B cell (primary cell): ENCODE data around the gene NET1. TPM values are rescaled to one million over a fixed set of nuclear protein-coding genes. Genes with fewer than 3 reads are reported as not detected.
A peak's percentile ranks its signal among the peaks of the same experiment; 100 is the strongest.

Experiments used
- ATAC-seq: fragments of 200-7000 bp; cut with Tn5 transposase; one replicate; pipeline ENCODE4 v1.10.0; 2021; ENCODE audit warnings: low read depth, mild to moderate bottlenecking, moderate number of reproducible peaks, moderate library complexity
- CTCF ChIA-PET: fragments of 350-600 bp; sonication (Branson Sonifier 250); formaldehyde crosslinking; loops from one replicate; lab custom pipeline; 2021; ENCODE audit warnings: antibody characterized with exemption, inconsistent platforms; lab: Charles Lee
- POLR2A ChIA-PET: fragments of 350-600 bp; sonication (Branson Sonifier 250); formaldehyde crosslinking; loops from one replicate; lab custom pipeline; 2021; ENCODE audit warnings: antibody characterized with exemption; lab: Charles Lee
- DNase-seq: peaks from one replicate; pipeline ENCODE4 v3.0.0; 2013
- H2AFZ ChIP-seq: 2 replicates; pipeline ENCODE4 v1.6.1; 2012; ENCODE audit warnings: mild to moderate bottlenecking, low read depth, low read length; ENCODE audit not compliant: insufficient read depth, poor library complexity, severe bottlenecking
- H3K27ac ChIP-seq, 2 donors: 1 replicate in 1 of 2; 2 replicates in 1 of 2; pipeline ENCODE4 v1.5.1; 2012 to 2013; ENCODE audit warnings: low read length in 2 of 2, mild to moderate bottlenecking in 2 of 2, moderate library complexity in 1 of 2
- H3K27me3 ChIP-seq, 4 experiments: fragments of 200-600 bp in 1 of 4; sonication (generic) in 1 of 4; replicated peaks in 1 of 4; 1 replicate in 2 of 4; 2 replicates in 2 of 4; pipeline versions ENCODE4 v1.6.1 to v1.7.0; 2013 to 2016; ENCODE audit warnings: low read length in 3 of 4, mild to moderate bottlenecking in 2 of 4, mixed read lengths in 1 of 4, moderate library complexity in 1 of 4; ENCODE audit not compliant: insufficient read depth in 4 of 4, control insufficient read depth in 3 of 4; ENCODE audit errors: control extremely low read depth in 1 of 4
- H3K36me3 ChIP-seq, 2 experiments: replicated peaks in 1 of 2; 1 replicate in 1 of 2; 2 replicates in 1 of 2; pipeline versions ENCODE4 v1.6.1 to v1.7.1; 2013; ENCODE audit warnings: low read length in 1 of 2; ENCODE audit not compliant: insufficient read depth in 2 of 2, control insufficient read depth in 1 of 2; ENCODE audit errors: control extremely low read depth in 1 of 2, extremely low read depth in 1 of 2
- H3K4me1 ChIP-seq, 2 donors: fragments of 200-600 bp in 1 of 2; sonication (generic) in 1 of 2; 1 replicate in 1 of 2; 2 replicates in 1 of 2; pipeline versions ENCODE4 v1.5.1 to v1.6.1; 2013 to 2017; ENCODE audit warnings: low read length in 2 of 2; ENCODE audit not compliant: control insufficient read depth in 2 of 2, insufficient read depth in 2 of 2
- H3K4me2 ChIP-seq: replicated peaks from 2 replicates; pipeline ENCODE3; 2012; ENCODE audit warnings: mild to moderate bottlenecking, low read depth, low read length; ENCODE audit not compliant: poor library complexity, severe bottlenecking
- H3K4me3 ChIP-seq, 5 experiments: fragments of 200-600 bp in 1 of 5; sonication (generic) in 1 of 5; 1 replicate in 3 of 5; 2 replicates in 2 of 5; pipeline versions ENCODE4 v1.5.1 to v1.7.0; 2011 to 2016; ENCODE audit warnings: low read length in 4 of 5, mild to moderate bottlenecking in 4 of 5, low read depth in 2 of 5, control low read depth in 1 of 5, moderate library complexity in 1 of 5; ENCODE audit not compliant: insufficient read depth in 1 of 5; ENCODE audit errors: control extremely low read depth in 1 of 5, extremely low read depth in 1 of 5
- H3K79me2 ChIP-seq: fragments of 200-600 bp; sonication (generic); one replicate; pipeline ENCODE4 v1.6.0; 2016; ENCODE audit warnings: low read length; ENCODE audit not compliant: control insufficient read depth, insufficient read depth
- H3K9ac ChIP-seq: fragments of 200-600 bp; sonication (generic); 2 replicates; pipeline ENCODE4 v1.6.1; 2017; ENCODE audit warnings: mild to moderate bottlenecking, low read length, moderate library complexity
- H3K9me3 ChIP-seq, 3 donors: one replicate each; pipeline versions ENCODE4 v1.6.1 to v1.7.1; 2013; ENCODE audit warnings: low read length in 2 of 3; ENCODE audit not compliant: control insufficient read depth in 2 of 3, insufficient read depth in 1 of 3; ENCODE audit errors: control extremely low read depth in 1 of 3
- H4K20me1 ChIP-seq: 2 replicates; pipeline ENCODE4 v1.6.0; 2012; ENCODE audit warnings: mild to moderate bottlenecking, low read length; ENCODE audit not compliant: insufficient read depth, control insufficient read depth, poor library complexity, severe bottlenecking
- H3K27ac Mint-ChIP-seq: one replicate; pipeline ENCODE4 v1.8.0; 2021; ENCODE audit warnings: mixed read lengths
- H3K27me3 Mint-ChIP-seq: one replicate; pipeline ENCODE4 v1.8.0; 2021; ENCODE audit warnings: mixed read lengths
- H3K4me1 Mint-ChIP-seq: one replicate; pipeline ENCODE4 v1.8.0; 2021; ENCODE audit warnings: mixed read lengths
- H3K4me3 Mint-ChIP-seq: one replicate; pipeline ENCODE4 v1.8.0; 2021; ENCODE audit warnings: mixed read lengths
- H3K9me3 Mint-ChIP-seq: one replicate; pipeline ENCODE4 v1.8.0; 2022; ENCODE audit warnings: mixed read lengths; ENCODE audit not compliant: insufficient read depth
- CTCF ChIP-seq: fragments of 200-600 bp; IDR thresholded peaks from one replicate; pipeline ENCODE4 v1.8.0; 2022; ENCODE audit warnings: antibody characterized with exemption, mild to moderate bottlenecking
- EZH2 ChIP-seq: IDR thresholded peaks from 2 replicates; pipeline ENCODE4 v1.6.1; 2012; ENCODE audit warnings: borderline replicate concordance, low read depth, mild to moderate bottlenecking, moderate library complexity, low read length; ENCODE audit not compliant: insufficient read depth, poor library complexity, severe bottlenecking
- WGBS: methylation state at CpG from one replicate; pipeline ENCODE4 v1.1.5; 2013; ENCODE audit warnings: missing lambda C conversion rate; ENCODE audit not compliant: insufficient coverage; 5-methylcytosine and 5-hydroxymethylcytosine counted together
- intact Hi-C: fragments of 100-400 bp; cut with micrococcal nuclease; formaldehyde crosslinking; loops from one replicate; pipeline ENCODE4 v1.10.0; 2022
- polyA plus RNA-seq: library from polyadenylated mRNA; depleted of rRNA; stranded (reverse); fragments of >200 nt; gene quantifications from 2 replicates; pipeline ENCODE4 v1.2.3, GENCODE V29; 2012
- total RNA-seq, 2 donors: library from RNA; stranded (reverse); fragments of 120-200 nt in 1 of 2; gene quantifications; 1 replicate in 1 of 2; 2 replicates in 1 of 2; pipeline versions ENCODE4 v1.2.3 to v1.2.4, GENCODE V29; 2013 to 2022

NET1 gene
- total and polyA plus RNA-seq, 2 donors (not counting 1 experiment from before 2014, with no cell fraction given) = 3.5 to 6.4 TPM

- no peak overlapping the region for H2AFZ ChIP-seq
- no CpG with 5 or more reads among the region's 3 CpGs for WGBS
- no peak overlapping the region for H3K4me3 ChIP-seq
- H3K4me1 Mint-ChIP-seq = no peaks in the 10 kb centered on the region
- H3K9me3 ChIP-seq = peaks cover 0 to 3% (median 0%) of the 10 kb centered on the region in 3 donors
- CTCF ChIA-PET = interaction anchor here (0.7 to 17.3 kb wide), 12 partner anchors 8 to 711 kb away, joined by 3 to 659 read pairs (median 4); no protein-coding TSS in a partner anchor
- H3K79me2 ChIP-seq = no peaks in the 10 kb centered on the region
- TF ChIP-seq CTCF = peak; percentile 46
- no peak for TF ChIP-seq EZH2
- no peaks in the 10 kb centered on the region for H3K27me3 Mint-ChIP-seq
- peaks cover 5% of the 10 kb centered on the region for H3K9me3 Mint-ChIP-seq
- ATAC-seq (no peak), DNase-seq (no peak)
- H3K4me2 ChIP-seq = no peak overlapping the region
- intact Hi-C loops = no loop called here
- H3K4me1 ChIP-seq = no peaks in the 10 kb centered on the region
- H3K4me3 Mint-ChIP-seq = no peak overlapping the region
- no peaks in the 10 kb centered on the region for H4K20me1 ChIP-seq
- H3K36me3 ChIP-seq = no peaks in the 10 kb centered on the region
- POLR2A ChIA-PET = no interaction called here
- H3K27ac Mint-ChIP-seq = no peak overlapping the region
- H3K27ac ChIP-seq = no peak overlapping the region
- no peaks in the 10 kb centered on the region for H3K27me3 ChIP-seq
- no peak overlapping the region for H3K9ac ChIP-seq
Measured at GRCh38 chr10:5434017-5434753, 21.8 kb downstream of the NET1 start.

- peaks cover 0 to 3% (median 0%) of the 10 kb centered on the region in 3 donors for H3K9me3 ChIP-seq
- Mint-ChIP-seq H3K9me3 (peaks cover 5% of the 10 kb centered on the region), H3K4me1 (no peaks in the 10 kb centered on the region), H3K4me3 (no peak overlapping the region), H3K27ac (no peak overlapping the region), H3K27me3 (no peaks in the 10 kb centered on the region)
- DNase-seq (no peak), ATAC-seq (no peak)
- H3K36me3 ChIP-seq = no peaks in the 10 kb centered on the region
- ChIA-PET POLR2A (no interaction called here), CTCF (interaction anchor here (0.7 to 17.3 kb wide), 5 partner anchors 8 to 189 kb away, joined by 3 to 659 read pairs (median 4); no protein-coding TSS in a partner anchor)
- TF ChIP-seq CTCF (no peak), EZH2 (no peak)
- H3K27me3 ChIP-seq = no peaks in the 10 kb centered on the region
- no peak overlapping the region for H3K9ac ChIP-seq
- H4K20me1 ChIP-seq = no peaks in the 10 kb centered on the region
- H2AFZ ChIP-seq = no peak overlapping the region
- no CpG with 5 or more reads among the region's 3 CpGs for WGBS
- no peak overlapping the region for H3K4me3 ChIP-seq
- no peak overlapping the region for H3K27ac ChIP-seq
- no peak overlapping the region for H3K4me2 ChIP-seq
- no peaks in the 10 kb centered on the region for H3K4me1 ChIP-seq
- intact Hi-C loops = no loop called here
- H3K79me2 ChIP-seq = no peaks in the 10 kb centered on the region
Measured at GRCh38 chr10:5435328-5435727, 23.0 kb downstream of the NET1 start.
